ENCODE results near the gene CYBC1.

GRCh38 chr17:82458885-82459424 is 8.4 kb upstream of the CYBC1 start:
- no peak for TF ChIP-seq EP300 (IDR thresholded peaks at IDR 0.05)
- no peak for TF ChIP-seq CTCF (IDR thresholded peaks at IDR 0.05)
